Activated CD8-positive, alpha-beta memory T cell treated with anti-CD3 and anti-CD28 coated beads for 1 hour (primary cell): Measurements from ENCODE around the gene EPHB2.

Experiments
- DNase-seq, 2 donors: peaks; one replicate each; pipeline ENCODE4 v3.0.0-alpha.2; 2020; ENCODE audit warnings: low read depth in 1 of 2; ENCODE audit errors: extremely low read depth in 1 of 2

The EPHB2 gene

GRCh38 chr1:22852144-22852655 is 141.6 kb downstream of the EPHB2 start:
- DNase-seq: no peak

- DNase-seq: no peak
These were observed 143.1 kb downstream of the EPHB2 start for GRCh38 chr1:22853651-22854185.

GRCh38 chr1:22854688-22855565 is 144.3 kb downstream of the EPHB2 start:
- DNase-seq: no peak

GRCh38 chr1:22855668-22856606 is 145.3 kb downstream of the EPHB2 start:
- no peak for DNase-seq

- no peak for DNase-seq
These were observed 147.0 kb downstream of the EPHB2 start for GRCh38 chr1:22857661-22858060.

- DNase-seq: no peak
These were observed 149.8 kb downstream of the EPHB2 start for GRCh38 chr1:22860414-22860800.

- DNase-seq: no peak
These were observed 150.3 kb downstream of the EPHB2 start for GRCh38 chr1:22860883-22861385.

GRCh38 chr1:22861764-22862440 is 151.3 kb downstream of the EPHB2 start:
- DNase-seq: no peak

GRCh38 chr1:22862752-22863151 is 152.1 kb downstream of the EPHB2 start:
- no peak for DNase-seq

- DNase-seq: no peak
These were observed 153.1 kb downstream of the EPHB2 start for GRCh38 chr1:22863766-22864165.

- DNase-seq: no peak
These were observed 154.2 kb downstream of the EPHB2 start for GRCh38 chr1:22864886-22865285.

- no peak for DNase-seq
These were observed 155.1 kb downstream of the EPHB2 start for GRCh38 chr1:22865736-22866135.

GRCh38 chr1:22866868-22867267 is 156.2 kb downstream of the EPHB2 start:
- DNase-seq: no peak

- no peak for DNase-seq
These were observed 157.7 kb downstream of the EPHB2 start for GRCh38 chr1:22868331-22868730.

- no peak for DNase-seq
These were observed 158.7 kb downstream of the EPHB2 start for GRCh38 chr1:22869325-22869724.

- DNase-seq: no peak
These were observed 159.7 kb downstream of the EPHB2 start for GRCh38 chr1:22870201-22870871.

- no peak for DNase-seq
These were observed 162.5 kb downstream of the EPHB2 start for GRCh38 chr1:22872981-22873664.

- no peak for DNase-seq
These were observed 164.1 kb downstream of the EPHB2 start for GRCh38 chr1:22874785-22875184.

GRCh38 chr1:22875241-22875640 is 164.6 kb downstream of the EPHB2 start:
- DNase-seq: no peak
